ENCODE measurements around the gene GFRA4.

Gene GFRA4

GRCh38 chr20:3652676-3653596 lies 10.3 kb downstream of the GFRA4 start:
- peak; percentile 28 for DNase-seq

GRCh38 chr20:3652221-3652620 lies 11.0 kb downstream of the GFRA4 start:
- DNase-seq = peak; percentile 69

GRCh38 chr20:3651204-3651962 lies 11.8 kb downstream of the GFRA4 start:
- peak; percentile 53 for DNase-seq

- no peak for DNase-seq
These were observed 14.2 kb downstream of the GFRA4 start for GRCh38 chr20:3648951-3649350.

- DNase-seq = no peak
These were observed 15.7 kb downstream of the GFRA4 start for GRCh38 chr20:3647473-3647872.

- DNase-seq = no peak
These were observed 16.5 kb downstream of the GFRA4 start for GRCh38 chr20:3646651-3647050.

- DNase-seq = no peak
These were observed 17.1 kb downstream of the GFRA4 start for GRCh38 chr20:3646067-3646440.

- DNase-seq = no peak
These were observed 17.7 kb downstream of the GFRA4 start for GRCh38 chr20:3645309-3646066.

GRCh38 chr20:3640259-3640658 lies 22.9 kb downstream of the GFRA4 start:
- DNase-seq = no peak

- DNase-seq = no peak
These were observed 27.9 kb downstream of the GFRA4 start for GRCh38 chr20:3635346-3635745.

- DNase-seq = no peak
These were observed 29.2 kb downstream of the GFRA4 start for GRCh38 chr20:3633913-3634478.

GRCh38 chr20:3632311-3633004 lies 30.7 kb downstream of the GFRA4 start:
- DNase-seq = no peak

GRCh38 chr20:3631534-3631933 lies 31.7 kb downstream of the GFRA4 start:
- no peak for DNase-seq

- no peak for DNase-seq
These were observed 32.8 kb downstream of the GFRA4 start for GRCh38 chr20:3630429-3630828.

- DNase-seq = no peak
These were observed 33.3 kb downstream of the GFRA4 start for GRCh38 chr20:3629893-3630292.

GRCh38 chr20:3628502-3629314 lies 34.5 kb downstream of the GFRA4 start:
- DNase-seq = no peak

GRCh38 chr20:3627476-3627875 lies 35.7 kb downstream of the GFRA4 start:
- DNase-seq = no peak

- DNase-seq = no peak
These were observed 40.8 kb downstream of the GFRA4 start for GRCh38 chr20:3622406-3622805.

- no peak for DNase-seq
These were observed 42.1 kb downstream of the GFRA4 start for GRCh38 chr20:3621111-3621510.

- DNase-seq = peak; percentile 69
These were observed 46.9 kb downstream of the GFRA4 start for GRCh38 chr20:3616250-3616649.

- peak; percentile 42 for DNase-seq
These were observed 47.9 kb downstream of the GFRA4 start for GRCh38 chr20:3615171-3615840.
